Fibroblast of peridontal ligament (primary cell): ENCODE data around the gene LPAR2.

Experiments used
- DNase-seq: peaks from one replicate; pipeline ENCODE4 v3.0.0-alpha.2; 2010; ENCODE audit errors: extremely low read depth

The LPAR2 gene

DNA sequence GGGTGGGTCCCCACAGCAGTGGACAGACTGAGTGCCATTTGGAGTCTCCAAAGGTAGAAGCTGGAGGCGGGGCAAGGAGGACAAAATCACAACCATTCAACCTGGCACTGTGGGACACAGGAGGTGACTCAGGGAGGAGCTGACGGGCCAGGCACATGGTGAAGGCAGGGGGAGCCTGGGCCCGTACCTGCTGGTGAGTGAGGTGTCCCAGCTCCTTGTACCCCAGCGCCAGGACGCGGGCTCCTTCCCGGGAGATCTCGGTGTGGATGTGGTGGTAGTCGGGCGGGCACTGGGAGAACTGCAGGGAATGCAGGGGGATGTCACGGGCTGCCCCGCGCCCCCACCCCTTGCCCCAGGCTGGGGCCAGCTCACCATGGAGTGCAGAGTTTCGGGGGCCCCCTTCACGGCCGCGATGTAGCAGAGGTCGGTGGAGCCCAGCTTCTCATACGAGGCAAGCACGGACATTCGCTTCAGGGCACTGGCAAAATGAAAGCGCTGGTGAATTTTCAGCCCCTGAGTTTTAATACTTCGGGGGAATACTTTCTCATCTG is 25.7 kb upstream of the LPAR2 start:
- no peak for DNase-seq

DNA sequence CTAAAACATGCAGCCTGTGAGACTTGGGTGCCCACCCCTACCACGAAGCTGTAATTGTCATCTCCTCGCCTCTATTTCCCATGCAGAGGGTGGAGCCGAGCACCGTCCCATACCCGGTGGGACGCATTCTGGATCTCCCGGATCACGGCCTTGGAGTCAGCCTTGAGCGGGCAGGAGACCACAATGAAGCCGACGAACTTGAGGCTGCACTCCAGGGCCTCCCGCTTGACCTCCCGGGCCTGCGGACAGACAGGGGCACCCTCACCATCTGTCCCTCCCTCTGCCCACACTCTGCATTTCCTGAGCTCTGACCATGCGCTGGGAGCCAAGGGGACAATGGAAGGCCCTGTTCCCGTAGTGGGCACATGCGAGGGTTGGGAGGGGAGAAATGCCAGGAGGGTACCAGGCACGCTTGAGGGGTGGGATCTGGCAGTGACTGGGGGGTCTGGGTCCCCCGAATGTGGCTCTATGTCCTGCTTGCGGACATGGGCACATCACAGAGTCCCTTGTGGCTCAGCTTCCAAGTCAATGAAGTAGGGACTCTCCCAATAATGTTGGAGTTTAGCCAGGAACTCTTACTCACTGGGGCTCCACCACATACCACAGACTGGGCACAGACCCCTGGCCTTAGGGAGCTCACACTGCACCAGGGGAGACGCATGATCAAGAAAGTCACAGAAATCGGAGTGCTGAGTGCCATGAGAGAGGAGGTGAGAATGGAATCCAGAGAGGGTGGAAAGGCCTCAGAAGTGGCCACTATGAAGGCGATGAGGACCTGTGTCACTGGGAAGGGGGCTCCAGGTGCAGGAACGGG is 24.7 kb upstream of the LPAR2 start:
- DNase-seq = no peak

- no peak for DNase-seq
Observed at GRCh38 chr19:19651076-19651475, 23.1 kb upstream of the LPAR2 start.

- no peak for DNase-seq
Observed at GRCh38 chr19:19650331-19650730, 22.3 kb upstream of the LPAR2 start.

- no peak for DNase-seq
Observed at GRCh38 chr19:19649580-19649995, 21.6 kb upstream of the LPAR2 start.

GRCh38 chr19:19649155-19649554 is 21.1 kb upstream of the LPAR2 start:
- DNase-seq = no peak

- DNase-seq = no peak
Observed at GRCh38 chr19:19647037-19647835, 19.2 kb upstream of the LPAR2 start.

DNA sequence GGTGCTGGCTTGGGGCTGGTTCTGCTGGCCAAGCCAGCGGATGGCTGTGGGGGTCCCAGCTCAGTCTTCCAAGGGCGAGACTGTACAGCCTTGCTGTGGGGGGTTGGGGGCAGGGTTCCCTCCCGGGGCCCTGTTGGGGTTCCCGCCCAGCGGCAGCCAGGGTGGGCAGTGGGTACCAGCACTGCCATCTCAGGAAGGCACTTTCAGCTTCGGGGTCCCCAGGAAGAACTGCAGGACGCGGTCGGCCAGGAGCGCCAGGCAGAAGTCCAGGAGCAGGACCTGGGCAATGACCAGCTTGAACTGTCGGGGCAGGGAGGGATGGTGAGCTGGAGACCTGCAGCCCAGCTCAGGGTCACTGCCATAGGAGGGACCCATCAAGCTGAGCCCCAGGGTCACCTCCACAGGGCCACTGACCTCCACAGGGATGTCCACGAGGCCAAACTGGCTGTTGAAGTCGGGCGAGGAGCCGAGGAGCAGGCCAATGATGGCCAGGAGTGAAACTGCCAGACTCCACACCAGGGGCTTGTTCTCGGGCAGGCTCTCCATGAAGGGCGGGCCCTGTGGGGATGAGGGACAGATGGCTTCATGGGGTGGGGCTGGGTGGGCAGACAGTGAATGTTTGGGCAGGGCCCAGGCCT is 17.3 kb upstream of the LPAR2 start:
- no peak for DNase-seq

DNA sequence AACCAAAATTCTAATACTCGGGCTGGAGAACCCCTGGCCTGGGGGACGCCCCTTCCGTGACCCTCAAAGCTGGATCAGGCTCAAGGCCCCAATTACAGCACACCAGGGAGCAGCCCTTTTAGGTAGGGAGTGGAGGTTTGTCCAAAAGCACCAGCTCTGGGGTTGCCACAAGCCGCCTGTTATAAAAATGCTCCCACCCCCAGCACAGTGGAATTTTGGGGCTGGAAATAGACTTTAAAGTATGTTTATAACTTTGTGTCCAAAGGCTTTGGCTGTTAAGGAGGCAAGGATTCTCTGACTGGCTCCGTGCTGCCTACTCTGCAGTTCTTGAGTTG is 16.0 kb upstream of the LPAR2 start:
- no peak for DNase-seq

GRCh38 chr19:19643158-19644053 is 15.4 kb upstream of the LPAR2 start, which contains the start of gene GMIP:
Gene GMIP (minus strand): TSS chr19:19643657. CDS start chr19:19643529, 128 bp downstream.
- DNase-seq = peak; percentile 34

- no peak for DNase-seq
Observed at GRCh38 chr19:19642506-19643157, 14.6 kb upstream of the LPAR2 start.

DNA sequence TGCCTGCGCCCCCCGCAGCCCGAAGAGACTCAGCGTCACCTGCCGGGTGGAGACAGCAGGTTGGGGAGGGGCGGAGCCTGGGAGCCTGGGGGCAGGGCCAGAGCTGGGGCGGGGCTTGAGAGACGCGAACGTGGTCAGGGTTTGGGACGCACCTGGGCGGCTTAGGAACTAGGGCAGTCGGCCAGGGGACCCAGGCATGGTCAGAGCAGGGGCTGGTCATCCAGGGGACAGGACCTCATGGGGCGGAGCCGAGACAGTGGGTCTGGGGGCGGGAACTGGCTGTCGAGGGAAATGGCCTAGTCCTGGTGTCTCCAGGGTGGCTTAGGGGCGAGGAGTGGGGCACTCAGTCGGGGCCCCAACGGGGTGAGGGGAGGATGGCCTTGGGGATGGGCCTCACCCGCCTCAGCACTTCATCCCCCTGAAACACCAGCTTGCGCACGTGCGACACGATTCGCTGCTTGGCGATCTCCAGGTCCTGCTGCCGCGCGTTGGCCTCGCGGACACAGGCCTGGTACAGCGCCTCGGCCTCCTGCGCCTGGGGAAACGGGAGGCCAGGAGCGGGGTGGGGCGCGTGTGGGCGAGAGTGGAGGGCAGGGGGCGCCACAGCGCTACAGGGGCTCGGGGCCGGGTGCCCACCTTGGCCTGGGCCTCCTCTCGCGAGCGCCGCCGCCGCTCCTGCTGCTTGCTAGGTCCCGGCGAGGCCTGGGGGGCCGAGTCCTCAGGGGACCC is 9.7 kb upstream of the LPAR2 start:
- no peak for DNase-seq

GRCh38 chr19:19637186-19637522 is 9.1 kb upstream of the LPAR2 start:
- no peak for DNase-seq

GRCh38 chr19:19636573-19637185 is 8.7 kb upstream of the LPAR2 start:
- DNase-seq = no peak

GRCh38 chr19:19635313-19635702 is 7.3 kb upstream of the LPAR2 start:
- no peak for DNase-seq

- DNase-seq = no peak
Observed at GRCh38 chr19:19634516-19635312, 6.7 kb upstream of the LPAR2 start.

- DNase-seq = no peak
Observed at GRCh38 chr19:19633711-19634515, 5.9 kb upstream of the LPAR2 start.

- no peak for DNase-seq
Observed at GRCh38 chr19:19632661-19633060, 4.6 kb upstream of the LPAR2 start.
